ENCODE measurements around the gene SERTM2. TPM values are rescaled to one million over a fixed set of nuclear protein-coding genes. Genes with fewer than 3 reads are reported as not detected.
"Not testable (repeated sequence)": the region's sequence is repeated elsewhere in the genome, so short reads cannot be mapped to it uniquely, and the experiment has no call there.

Gene SERTM2
- total and polyA plus RNA-seq, 4 donors: 0.83 to 5.1 (median 1.7) TPM

GRCh38 chrX:111543212-111543741, 31.8 kb downstream of the SERTM2 start:
- H3K27ac ChIP-seq (ENCODE audit: low read depth, low read length): no peak overlapping the region
- H3K9me3 ChIP-seq (ENCODE audit: control insufficient read depth, insufficient read depth, low read length): no peaks in the 10 kb centered on the region
- no CpG with 5 or more reads among the region's 3 CpGs for WGBS (ENCODE audit: insufficient coverage)
- no peaks in the 10 kb centered on the region for H3K4me1 ChIP-seq (ENCODE audit: control insufficient read depth, insufficient read depth, low read length)
- no peaks in the 10 kb centered on the region for H3K36me3 ChIP-seq (ENCODE audit: control insufficient read depth, insufficient read depth, low read length)
- no peak for DNase-seq (ENCODE audit: low read depth in 4 of 6, low spot score in 6 of 6)
- H3K4me3 ChIP-seq (ENCODE audit: low read depth, low read length): no peak overlapping the region
- H3K27me3 ChIP-seq (ENCODE audit: control insufficient read depth, insufficient read depth, low read length): no peaks in the 10 kb centered on the region

- not testable (repeated sequence) for H3K27me3 ChIP-seq (ENCODE audit: control insufficient read depth, insufficient read depth, low read length); H3K9me3 ChIP-seq (ENCODE audit: control insufficient read depth, insufficient read depth, low read length); H3K4me3 ChIP-seq (ENCODE audit: low read depth, low read length); H3K27ac ChIP-seq (ENCODE audit: low read depth, low read length); H3K4me1 ChIP-seq (ENCODE audit: control insufficient read depth, insufficient read depth, low read length); DNase-seq (ENCODE audit: low read depth in 4 of 6, low spot score in 6 of 6); H3K36me3 ChIP-seq (ENCODE audit: control insufficient read depth, insufficient read depth, low read length)
- WGBS (ENCODE audit: insufficient coverage): 63% methylated on average over 4 of the region's 6 CpGs
Measured at GRCh38 chrX:111549235-111549634, 37.8 kb downstream of the SERTM2 start.

- H3K4me3 ChIP-seq (ENCODE audit: low read depth, low read length): no peak overlapping the region
- H3K27me3 ChIP-seq (ENCODE audit: control insufficient read depth, insufficient read depth, low read length): no peaks in the 10 kb centered on the region
- no CpG with 5 or more reads among the region's 2 CpGs for WGBS (ENCODE audit: insufficient coverage)
- no peaks in the 10 kb centered on the region for H3K4me1 ChIP-seq (ENCODE audit: control insufficient read depth, insufficient read depth, low read length)
- DNase-seq (ENCODE audit: low read depth in 4 of 6, low spot score in 6 of 6): peak in 1 of 6 donors; percentile 77
- H3K36me3 ChIP-seq (ENCODE audit: control insufficient read depth, insufficient read depth, low read length): no peaks in the 10 kb centered on the region
- no peaks in the 10 kb centered on the region for H3K9me3 ChIP-seq (ENCODE audit: control insufficient read depth, insufficient read depth, low read length)
- no peak overlapping the region for H3K27ac ChIP-seq (ENCODE audit: low read depth, low read length)
Measured at GRCh38 chrX:111555406-111555958, 44.0 kb downstream of the SERTM2 start.

GRCh38 chrX:111560801-111561200, 49.4 kb downstream of the SERTM2 start:
- no peak for DNase-seq (ENCODE audit: low read depth in 4 of 6, low spot score in 6 of 6)
- Histone ChIP-seq H3K36me3 (ENCODE audit: control insufficient read depth, insufficient read depth, low read length) (no peaks in the 10 kb centered on the region), H3K4me3 (ENCODE audit: low read depth, low read length) (no peak overlapping the region), H3K4me1 (ENCODE audit: control insufficient read depth, insufficient read depth, low read length) (no peaks in the 10 kb centered on the region), H3K27ac (ENCODE audit: low read depth, low read length) (no peak overlapping the region), H3K9me3 (ENCODE audit: control insufficient read depth, insufficient read depth, low read length) (no peaks in the 10 kb centered on the region), H3K27me3 (ENCODE audit: control insufficient read depth, insufficient read depth, low read length) (peaks cover 2% of the 10 kb centered on the region)
- 78% methylated on average over 1 of the region's 3 CpGs for WGBS (ENCODE audit: insufficient coverage)

- Histone ChIP-seq H3K4me3 (ENCODE audit: low read depth, low read length) (no peak overlapping the region), H3K4me1 (ENCODE audit: control insufficient read depth, insufficient read depth, low read length) (no peaks in the 10 kb centered on the region), H3K27ac (ENCODE audit: low read depth, low read length) (no peak overlapping the region), H3K9me3 (ENCODE audit: control insufficient read depth, insufficient read depth, low read length) (no peaks in the 10 kb centered on the region), H3K27me3 (ENCODE audit: control insufficient read depth, insufficient read depth, low read length) (peaks cover 2% of the 10 kb centered on the region), H3K36me3 (ENCODE audit: control insufficient read depth, insufficient read depth, low read length) (no peaks in the 10 kb centered on the region)
- WGBS (ENCODE audit: insufficient coverage): no CpG with 5 or more reads among the region's 1 CpG
- no peak for DNase-seq (ENCODE audit: low read depth in 4 of 6, low spot score in 6 of 6)
Measured at GRCh38 chrX:111561851-111562250, 50.4 kb downstream of the SERTM2 start.

- no peaks in the 10 kb centered on the region for H3K9me3 ChIP-seq (ENCODE audit: control insufficient read depth, insufficient read depth, low read length)
- no peak overlapping the region for H3K4me3 ChIP-seq (ENCODE audit: low read depth, low read length)
- H3K36me3 ChIP-seq (ENCODE audit: control insufficient read depth, insufficient read depth, low read length): no peaks in the 10 kb centered on the region
- no peaks in the 10 kb centered on the region for H3K4me1 ChIP-seq (ENCODE audit: control insufficient read depth, insufficient read depth, low read length)
- H3K27ac ChIP-seq (ENCODE audit: low read depth, low read length): no peak overlapping the region
- 37% methylated on average over 5 of the region's 6 CpGs for WGBS (ENCODE audit: insufficient coverage)
- H3K27me3 ChIP-seq (ENCODE audit: control insufficient read depth, insufficient read depth, low read length): no peaks in the 10 kb centered on the region
- no peak for DNase-seq (ENCODE audit: low read depth in 4 of 6, low spot score in 6 of 6)
Measured at GRCh38 chrX:111567542-111568255, 56.3 kb downstream of the SERTM2 start.

GRCh38 chrX:111568354-111568753, 56.9 kb downstream of the SERTM2 start:
- DNase-seq (ENCODE audit: low read depth in 4 of 6, low spot score in 6 of 6): no peak
- Histone ChIP-seq H3K27ac (ENCODE audit: low read depth, low read length) (no peak overlapping the region), H3K9me3 (ENCODE audit: control insufficient read depth, insufficient read depth, low read length) (no peaks in the 10 kb centered on the region), H3K36me3 (ENCODE audit: control insufficient read depth, insufficient read depth, low read length) (no peaks in the 10 kb centered on the region), H3K4me1 (ENCODE audit: control insufficient read depth, insufficient read depth, low read length) (no peaks in the 10 kb centered on the region), H3K4me3 (ENCODE audit: low read depth, low read length) (no peak overlapping the region), H3K27me3 (ENCODE audit: control insufficient read depth, insufficient read depth, low read length) (no peaks in the 10 kb centered on the region)
- WGBS (ENCODE audit: insufficient coverage): 69% methylated on average over 3 of the region's 4 CpGs

GRCh38 chrX:111568817-111569216, 57.4 kb downstream of the SERTM2 start:
- Histone ChIP-seq H3K4me3 (ENCODE audit: low read depth, low read length) (no peak overlapping the region), H3K4me1 (ENCODE audit: control insufficient read depth, insufficient read depth, low read length) (no peaks in the 10 kb centered on the region), H3K36me3 (ENCODE audit: control insufficient read depth, insufficient read depth, low read length) (no peaks in the 10 kb centered on the region), H3K27me3 (ENCODE audit: control insufficient read depth, insufficient read depth, low read length) (no peaks in the 10 kb centered on the region), H3K9me3 (ENCODE audit: control insufficient read depth, insufficient read depth, low read length) (no peaks in the 10 kb centered on the region), H3K27ac (ENCODE audit: low read depth, low read length) (no peak overlapping the region)
- no peak for DNase-seq (ENCODE audit: low read depth in 4 of 6, low spot score in 6 of 6)
- no CpG with 5 or more reads among the region's 1 CpG for WGBS (ENCODE audit: insufficient coverage)

Data from spinal cord (tissue), 10 donors.